Brain microvascular endothelial cell (primary cell): ENCODE data around the gene PAPPA2.

ENCODE experiments used
- DNase-seq: peaks from one replicate; pipeline ENCODE4 v3.0.0-alpha.2; 2020
- H3K27ac ChIP-seq: fragments of 250-450 bp; sonication (Bioruptor Pico); 2 replicates; pipeline ENCODE4 v1.5.1; 2020; ENCODE audit warnings: mild to moderate bottlenecking, moderate library complexity
- H3K27me3 ChIP-seq: fragments of 250-450 bp; sonication (Bioruptor Pico); replicated peaks from 2 replicates; pipeline ENCODE4 v1.5.1; 2020; ENCODE audit warnings: mild to moderate bottlenecking
- H3K36me3 ChIP-seq: fragments of 250-450 bp; sonication (Bioruptor Pico); replicated peaks from 2 replicates; pipeline ENCODE4 v1.5.1; 2020; ENCODE audit warnings: mild to moderate bottlenecking
- H3K4me3 ChIP-seq: 2 replicates; pipeline ENCODE4 v1.5.1; 2011; ENCODE audit warnings: low read depth, mild to moderate bottlenecking, control low read depth, low read length, moderate library complexity
- CTCF ChIP-seq: IDR thresholded peaks from 2 replicates; pipeline ENCODE4 v1.5.1; 2011; ENCODE audit warnings: low read depth, mild to moderate bottlenecking, moderate library complexity, low read length, control low read depth, inconsistent platforms; ENCODE audit errors: missing control alignments
- in situ Hi-C: cut with HindIII; loops from 2 replicates; pipeline ENCODE4 v1.10.0; 2017; ENCODE audit warnings: low sequenced_read_pairs, low pct_ligation_motif_present

PAPPA2 gene

DNA sequence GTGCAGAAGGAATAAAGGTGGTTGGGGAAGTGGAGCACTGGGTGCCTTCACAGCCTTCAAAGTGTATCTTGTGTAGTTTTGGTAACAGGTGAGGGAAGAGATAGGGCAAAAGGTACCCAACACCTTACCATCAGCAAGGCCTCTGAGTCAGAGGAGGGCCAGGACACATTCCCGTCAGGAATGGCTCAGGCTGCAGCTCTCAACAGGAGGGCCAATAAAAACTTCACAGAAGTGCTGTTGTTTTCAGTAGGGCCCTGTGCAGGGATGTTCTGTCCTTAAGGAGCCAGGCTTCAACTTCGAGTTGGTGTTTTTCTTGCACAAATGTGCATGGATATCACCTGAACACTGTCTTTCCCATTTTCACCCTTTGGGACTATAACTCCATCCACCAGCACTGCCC, 368.2 kb downstream of the PAPPA2 start:
- H3K27ac ChIP-seq: no peak overlapping the region
- no peak for TF ChIP-seq CTCF

DNA sequence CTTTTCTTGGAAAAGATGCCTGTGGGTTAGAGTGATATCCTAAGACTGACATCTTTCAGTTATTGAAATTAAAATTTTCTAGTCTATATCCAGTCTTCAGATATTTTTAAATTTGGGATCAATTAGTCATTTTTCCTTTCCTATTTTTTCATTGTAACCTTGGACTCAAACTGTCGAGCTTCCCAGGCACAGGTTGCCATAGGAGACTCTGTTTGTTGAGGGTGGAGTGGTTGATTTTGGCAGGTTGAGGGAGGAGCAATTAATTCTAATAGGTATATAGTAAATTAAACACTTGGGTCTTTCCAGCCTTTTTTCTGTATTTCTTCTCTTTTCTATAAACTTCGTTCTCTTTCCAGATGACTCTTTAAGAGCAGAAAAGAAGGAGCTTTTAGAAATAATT, 374.7 kb downstream of the PAPPA2 start:
- no peak for TF ChIP-seq CTCF
- no peak overlapping the region for H3K27ac ChIP-seq
- no peaks in the 10 kb centered on the region for H3K36me3 ChIP-seq
- in situ Hi-C loops: no loop called here
- DNase-seq: no peak
- no peaks in the 10 kb centered on the region for H3K27me3 ChIP-seq
- H3K4me3 ChIP-seq: no peak overlapping the region

More for the DNA sequence above, 368.2 kb downstream of the PAPPA2 start:
- no peaks in the 10 kb centered on the region for H3K36me3 ChIP-seq
- in situ Hi-C loops: no loop called here
- no peaks in the 10 kb centered on the region for H3K27me3 ChIP-seq
- no peak overlapping the region for H3K4me3 ChIP-seq
- DNase-seq: no peak

- no peaks in the 10 kb centered on the region for H3K27me3 ChIP-seq
- DNase-seq: no peak
- in situ Hi-C loops: no loop called here
- no peak overlapping the region for H3K27ac ChIP-seq
- H3K36me3 ChIP-seq: no peaks in the 10 kb centered on the region
- no peak for TF ChIP-seq CTCF
- H3K4me3 ChIP-seq: no peak overlapping the region
These were observed 375.5 kb downstream of the PAPPA2 start for GRCh38 chr1:176838276-176838995.

DNA sequence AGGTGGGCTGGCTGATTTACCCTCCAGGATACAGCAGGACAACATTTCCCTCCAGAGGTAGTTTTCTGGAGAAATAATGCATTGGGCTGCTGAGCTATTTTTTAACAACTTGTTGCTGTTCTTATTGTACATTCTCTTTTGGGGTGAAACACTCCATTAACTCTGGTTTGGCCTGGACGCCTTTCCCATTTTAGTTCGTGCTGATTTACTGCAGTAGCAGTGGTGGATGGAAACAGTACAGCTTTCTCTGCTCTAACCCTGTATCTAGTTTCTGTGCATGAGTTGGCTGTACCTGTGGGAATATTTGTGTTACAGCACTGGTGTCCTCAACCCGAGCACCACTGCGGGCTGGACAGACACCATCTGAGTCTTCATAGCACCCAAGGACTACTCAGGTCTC, 376.2 kb downstream of the PAPPA2 start:
- in situ Hi-C loops: no loop called here
- no peak for DNase-seq
- TF ChIP-seq CTCF: no peak
- no peaks in the 10 kb centered on the region for H3K36me3 ChIP-seq
- H3K4me3 ChIP-seq: no peak overlapping the region
- H3K27ac ChIP-seq: no peak overlapping the region
- H3K27me3 ChIP-seq: no peaks in the 10 kb centered on the region

GRCh38 chr1:176841238-176841637, 378.3 kb downstream of the PAPPA2 start:
- no peak for TF ChIP-seq CTCF
- in situ Hi-C loops: no loop called here
- Histone ChIP-seq H3K4me3 (no peak overlapping the region), H3K27me3 (no peaks in the 10 kb centered on the region), H3K27ac (no peak overlapping the region), H3K36me3 (no peaks in the 10 kb centered on the region)
- no peak for DNase-seq
